Measurements from ENCODE around the gene SYT15.
"Not testable (repeated sequence)": the region's sequence is repeated elsewhere in the genome, so short reads cannot be mapped to it uniquely, and the experiment has no call there.

SYT15 gene

DNA sequence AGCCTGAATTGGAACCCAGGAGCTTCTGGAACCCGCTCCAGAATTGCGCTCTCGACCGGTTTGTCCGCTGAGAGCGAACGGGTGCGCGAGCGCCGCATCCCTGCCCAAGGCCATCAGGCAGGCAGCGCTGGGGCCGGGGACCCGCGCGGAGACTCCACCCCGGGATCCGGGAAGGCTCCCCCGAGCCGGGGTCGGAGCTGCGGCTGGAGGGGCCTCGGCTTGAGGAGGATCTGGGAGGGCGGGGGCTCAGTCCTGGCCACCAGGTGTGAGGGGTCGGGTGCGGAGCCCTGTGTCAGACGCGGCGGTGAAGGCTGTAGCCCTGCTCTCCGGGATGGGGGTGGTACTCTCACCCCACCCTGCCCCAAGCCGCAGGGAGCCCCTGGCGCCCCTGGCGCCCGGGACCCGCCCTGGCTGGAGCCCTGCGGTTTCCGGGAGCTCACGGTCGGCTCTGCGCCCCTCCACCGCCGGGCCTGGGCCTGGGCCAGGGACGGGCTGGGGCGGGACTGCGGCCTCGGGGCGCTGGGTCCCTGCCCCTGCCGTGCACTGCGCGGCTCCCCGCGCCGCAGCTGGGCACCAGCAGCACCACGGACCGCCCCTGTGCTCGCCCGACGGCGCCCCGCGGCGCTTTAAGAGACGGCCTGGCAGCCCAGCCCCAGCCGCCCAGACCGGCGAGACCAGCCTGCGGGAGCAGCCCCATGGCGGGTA, at the start of gene SYT15:
SYT15 (plus strand) TSS at position 655 of the 705 bp plus-strand sequence; CDS start at position 696, 41 bp downstream.
- H3K27ac Mint-ChIP-seq, H3K27me3 Mint-ChIP-seq, H3K9me3 Mint-ChIP-seq, H3K4me3 Mint-ChIP-seq, H3K36me3 Mint-ChIP-seq, H3K4me1 Mint-ChIP-seq: not testable (repeated sequence)

DNA sequence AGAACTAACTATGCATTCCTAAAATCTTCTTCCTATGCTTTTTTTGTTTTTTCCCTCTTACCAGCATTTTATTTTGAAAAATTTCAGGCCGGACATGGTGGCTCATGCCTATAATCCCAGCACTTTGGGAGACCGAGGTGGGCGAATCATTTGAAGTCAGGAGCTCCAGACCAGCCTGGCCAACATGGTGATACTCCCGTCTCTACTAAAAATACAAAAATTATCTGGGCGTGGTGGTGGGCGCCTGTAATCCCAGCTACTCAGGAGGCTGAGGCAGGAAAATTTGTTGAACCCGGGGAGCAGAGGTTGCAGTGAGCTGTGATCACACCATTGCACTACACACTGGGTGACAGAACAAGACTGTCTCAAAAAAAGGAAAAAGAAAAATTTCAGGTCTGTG, 49.2 kb upstream of the SYT15 start:
- H3K4me3 Mint-ChIP-seq, H3K27ac Mint-ChIP-seq, H3K4me1 Mint-ChIP-seq: not testable (repeated sequence)

DNA sequence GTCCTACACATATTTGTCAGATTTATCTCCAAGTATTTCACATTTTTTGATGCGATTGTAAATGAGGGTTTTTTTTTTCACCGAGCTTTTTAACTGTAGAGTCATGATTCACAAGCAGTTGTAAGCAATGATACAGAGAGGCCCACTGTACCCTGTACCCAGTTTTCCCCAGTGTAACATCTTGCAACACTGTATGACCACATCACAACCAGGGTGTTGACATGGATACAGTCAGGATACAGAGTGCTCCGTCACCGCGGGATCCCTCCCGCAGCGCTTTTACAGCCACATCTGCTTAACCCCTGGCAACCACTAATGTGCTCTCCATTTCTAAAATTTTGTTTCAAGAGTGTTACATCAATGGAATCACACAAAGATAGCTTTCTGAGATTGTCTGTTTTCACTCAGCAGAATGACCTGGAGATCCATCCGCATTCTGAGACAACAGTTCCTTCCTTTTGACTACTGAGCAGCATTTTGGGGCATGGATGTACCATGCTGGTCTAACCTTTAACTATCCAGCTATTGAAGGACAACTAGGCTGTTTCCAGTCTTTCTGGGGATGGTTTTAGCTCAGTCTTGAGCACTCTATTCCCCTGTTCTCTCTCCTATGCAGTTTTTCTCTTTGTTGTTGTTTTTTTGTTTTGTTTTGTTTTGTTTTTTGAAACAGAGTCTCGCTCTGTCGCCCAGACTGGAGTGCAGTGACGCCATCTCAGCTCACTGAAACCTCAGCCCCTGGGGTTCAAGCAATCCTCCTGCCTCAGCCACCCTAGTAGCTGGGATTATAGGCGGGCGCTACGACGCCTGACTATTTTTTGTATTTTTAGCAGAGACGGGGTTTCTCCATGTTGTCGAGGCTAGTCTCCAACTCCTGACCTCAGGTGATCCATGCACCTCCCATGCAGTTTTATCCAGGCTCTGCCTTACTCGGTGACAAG, 48.4 kb upstream of the SYT15 start:
- H3K36me3 Mint-ChIP-seq, result no peaks in the 10 kb centered on the region
- no peaks in the 10 kb centered on the region for H3K9me3 Mint-ChIP-seq
- H3K27me3 Mint-ChIP-seq, result no peaks in the 10 kb centered on the region
- H3K4me3 Mint-ChIP-seq, result no peak overlapping the region
- H3K27ac Mint-ChIP-seq, result no peak overlapping the region
- no peaks in the 10 kb centered on the region for H3K4me1 Mint-ChIP-seq

More for the DNA sequence above, 49.2 kb upstream of the SYT15 start:
- H3K27me3 Mint-ChIP-seq, H3K36me3 Mint-ChIP-seq, H3K9me3 Mint-ChIP-seq: not testable (repeated sequence)

DNA sequence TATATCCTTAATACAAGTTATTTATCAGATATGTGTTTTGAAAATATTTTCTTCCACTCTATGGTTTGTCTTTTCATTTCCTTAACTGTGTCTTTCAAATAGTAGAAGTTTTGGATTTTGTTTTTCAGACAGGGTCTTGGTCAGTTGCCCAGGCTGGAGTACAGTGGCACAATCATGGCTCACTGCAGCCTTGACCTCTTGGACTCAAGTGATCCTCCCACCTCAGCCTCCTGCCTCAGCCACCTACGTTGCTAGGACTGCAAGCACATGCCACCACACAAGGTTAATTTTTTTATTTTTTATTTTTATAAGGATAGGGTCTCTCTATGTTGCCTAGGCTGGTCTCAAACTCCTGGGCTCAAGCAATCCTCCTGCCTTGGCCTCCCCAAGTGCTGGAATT, 46.7 kb upstream of the SYT15 start:
- H3K9me3 Mint-ChIP-seq, H3K27me3 Mint-ChIP-seq, H3K36me3 Mint-ChIP-seq, H3K4me3 Mint-ChIP-seq, H3K27ac Mint-ChIP-seq, H3K4me1 Mint-ChIP-seq: not testable (repeated sequence)

DNA sequence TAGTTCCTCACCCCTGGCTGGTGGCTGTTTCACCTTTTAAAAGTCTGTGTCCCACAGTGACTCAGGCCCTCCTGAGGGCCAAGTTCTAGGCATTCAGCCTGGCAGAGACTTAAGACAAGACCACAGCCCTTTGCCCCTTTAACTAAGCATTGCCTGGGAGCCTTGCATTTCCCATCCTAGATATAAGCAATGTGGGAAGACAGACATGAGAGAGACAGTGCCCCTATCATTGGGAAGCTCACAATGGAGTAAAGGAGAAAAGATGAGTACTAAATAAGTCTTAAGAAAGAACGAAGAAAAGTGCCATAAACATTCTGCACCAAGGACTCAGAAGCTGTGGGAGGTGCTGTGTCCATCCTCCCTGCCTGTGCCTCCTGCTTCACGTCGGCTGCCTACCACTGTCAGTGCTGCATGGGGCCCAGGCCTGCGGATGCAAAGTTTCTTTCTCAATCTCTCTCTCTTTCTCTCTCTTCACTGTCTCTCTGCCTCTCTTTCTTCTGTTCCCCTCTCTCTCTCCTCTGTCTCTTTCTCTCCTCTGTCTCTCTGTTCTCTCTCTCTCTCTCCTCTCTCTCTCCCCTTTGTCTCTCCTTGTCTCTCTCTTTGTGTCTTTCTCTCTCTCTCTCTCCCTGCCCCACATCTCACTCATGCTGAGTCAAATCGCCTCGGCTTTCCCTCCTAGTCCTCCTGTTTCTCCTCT, 44.0 kb upstream of the SYT15 start:
- peaks cover 24% of the 10 kb centered on the region for H3K27me3 Mint-ChIP-seq

DNA sequence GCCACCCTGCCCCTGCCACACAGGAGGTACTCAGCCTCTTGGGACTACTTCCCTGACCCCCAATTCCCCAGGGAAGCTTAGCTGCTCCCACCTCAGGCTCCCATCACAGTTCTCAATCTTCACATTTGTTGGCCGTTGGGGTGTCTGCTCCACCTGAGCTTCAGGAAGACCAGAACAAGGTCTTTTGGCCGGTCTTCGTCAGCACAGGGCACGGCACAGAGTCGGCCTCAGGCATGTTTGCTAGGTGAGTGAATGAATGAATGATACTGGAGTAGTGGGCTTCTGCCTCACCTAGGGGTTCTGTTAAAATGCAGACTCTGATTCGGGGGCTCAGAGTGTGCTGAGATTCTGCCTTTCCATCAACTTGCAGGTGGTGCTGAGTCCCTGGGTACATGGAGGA, 42.8 kb upstream of the SYT15 start:
- Mint-ChIP-seq H3K4me1 (peaks cover 7% of the 10 kb centered on the region), H3K27me3 (peaks cover 33% of the 10 kb centered on the region), H3K4me3 (no peak overlapping the region), H3K9me3 (no peaks in the 10 kb centered on the region), H3K27ac (no peak overlapping the region), H3K36me3 (peaks cover 2% of the 10 kb centered on the region)

More for the DNA sequence above, 44.0 kb upstream of the SYT15 start:
- no peak overlapping the region for H3K27ac Mint-ChIP-seq
- no peaks in the 10 kb centered on the region for H3K36me3 Mint-ChIP-seq
- H3K4me3 Mint-ChIP-seq, result no peak overlapping the region
- no peaks in the 10 kb centered on the region for H3K9me3 Mint-ChIP-seq
- no peaks in the 10 kb centered on the region for H3K4me1 Mint-ChIP-seq

DNA sequence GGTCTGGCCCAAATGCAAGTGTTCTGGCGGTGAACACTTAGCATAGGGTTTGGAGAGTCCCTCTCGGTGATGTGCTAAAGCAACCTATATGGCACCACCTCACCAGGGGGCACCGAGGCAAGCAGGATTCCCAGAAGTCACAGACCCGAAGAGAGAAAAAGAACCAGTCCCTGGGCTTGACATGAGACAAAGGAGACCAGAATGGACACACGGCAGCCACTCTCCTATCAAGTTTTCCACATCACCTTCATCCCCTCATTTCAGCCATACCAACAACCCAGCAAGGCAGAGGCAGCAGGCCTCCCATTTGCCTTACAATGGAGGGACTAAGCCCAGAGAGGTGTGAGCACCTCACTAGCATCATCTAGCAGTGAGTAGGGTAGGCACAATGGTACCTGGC, 42.1 kb upstream of the SYT15 start:
- no peak overlapping the region for H3K27ac Mint-ChIP-seq
- H3K9me3 Mint-ChIP-seq, result no peaks in the 10 kb centered on the region
- peaks cover 2% of the 10 kb centered on the region for H3K36me3 Mint-ChIP-seq
- H3K27me3 Mint-ChIP-seq, result peaks cover 33% of the 10 kb centered on the region
- H3K4me1 Mint-ChIP-seq, result peaks cover 7% of the 10 kb centered on the region
- H3K4me3 Mint-ChIP-seq, result no peak overlapping the region

DNA sequence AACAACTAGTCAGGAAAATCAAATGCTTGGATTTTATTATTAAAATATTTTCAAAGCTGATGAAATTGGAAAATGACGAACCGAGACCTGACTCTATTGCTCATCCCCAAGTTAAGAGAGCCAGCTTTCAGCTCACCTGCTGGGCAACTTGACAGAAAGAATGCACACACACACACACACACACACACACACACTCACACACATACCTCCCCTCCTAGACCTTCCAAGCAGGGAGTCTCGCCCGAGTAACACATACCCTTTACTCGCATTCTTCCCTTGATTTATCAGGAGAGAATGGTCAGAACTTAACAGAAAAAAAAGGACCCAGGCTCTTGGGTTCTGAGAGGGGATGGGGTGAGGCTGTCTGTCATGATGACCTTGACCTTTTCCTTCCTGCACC, 41.6 kb upstream of the SYT15 start:
- Mint-ChIP-seq H3K9me3 (no peaks in the 10 kb centered on the region), H3K4me1 (peaks cover 9% of the 10 kb centered on the region), H3K27me3 (peaks cover 38% of the 10 kb centered on the region), H3K4me3 (no peak overlapping the region), H3K27ac (no peak overlapping the region), H3K36me3 (peaks cover 2% of the 10 kb centered on the region)

DNA sequence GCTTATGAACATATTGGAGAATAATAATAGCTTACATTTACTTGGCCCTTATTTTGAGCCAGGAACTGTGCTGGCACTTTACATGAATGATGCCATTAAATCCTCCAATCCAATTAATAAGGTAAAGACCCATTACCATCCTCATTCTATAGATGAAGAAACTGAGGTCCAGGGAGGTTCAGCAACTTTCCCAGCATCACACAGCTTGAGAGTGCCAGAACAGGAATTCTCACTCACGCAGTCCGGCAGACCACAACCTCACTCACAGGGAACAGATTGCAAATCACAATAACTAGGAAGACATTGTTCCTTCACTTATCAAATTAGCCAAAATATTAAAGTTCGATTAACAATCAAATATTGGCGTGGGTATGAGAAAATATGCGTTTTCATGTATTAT, 40.8 kb upstream of the SYT15 start:
- Mint-ChIP-seq H3K36me3 (peaks cover 2% of the 10 kb centered on the region), H3K27ac (no peak overlapping the region), H3K4me1 (peaks cover 11% of the 10 kb centered on the region), H3K9me3 (no peaks in the 10 kb centered on the region), H3K27me3 (peaks cover 44% of the 10 kb centered on the region), H3K4me3 (no peak overlapping the region)

DNA sequence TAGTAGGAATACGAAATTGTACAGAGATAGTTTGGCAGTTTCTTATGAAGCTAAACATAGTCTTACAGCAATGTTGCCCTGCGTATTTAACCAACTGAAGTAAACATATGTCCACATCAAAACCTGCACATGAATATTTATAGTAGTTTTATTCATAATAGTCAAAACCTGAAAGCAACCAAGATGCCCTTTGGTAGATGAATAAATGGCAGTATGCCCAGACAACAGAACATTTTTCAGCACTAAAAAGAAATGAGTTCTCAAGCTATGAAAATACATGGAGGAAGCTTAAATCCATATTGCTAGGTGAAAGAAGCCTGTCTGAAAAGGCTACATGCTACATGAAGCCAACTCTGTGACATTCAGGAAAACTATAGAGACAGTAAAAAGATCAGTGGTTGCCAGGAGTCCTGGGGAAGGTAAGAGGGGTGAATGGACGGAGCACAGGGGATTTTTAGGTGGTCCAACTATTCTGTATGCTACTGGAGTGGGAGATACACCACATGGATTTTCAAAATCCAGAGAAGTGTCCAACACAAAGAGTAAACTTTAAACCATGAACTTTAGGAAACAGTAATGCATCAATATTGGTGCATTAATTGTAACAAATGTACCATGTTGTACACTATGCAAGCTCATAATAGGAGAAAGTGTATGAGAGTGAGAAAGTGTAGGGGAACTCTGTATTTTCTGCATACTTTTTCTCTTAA, 40.1 kb upstream of the SYT15 start:
- peaks cover 2% of the 10 kb centered on the region for H3K36me3 Mint-ChIP-seq
- peaks cover 11% of the 10 kb centered on the region for H3K4me1 Mint-ChIP-seq
- H3K9me3 Mint-ChIP-seq, result no peaks in the 10 kb centered on the region
- peaks cover 44% of the 10 kb centered on the region for H3K27me3 Mint-ChIP-seq
- no peak overlapping the region for H3K4me3 Mint-ChIP-seq
- H3K27ac Mint-ChIP-seq, result no peak overlapping the region

DNA sequence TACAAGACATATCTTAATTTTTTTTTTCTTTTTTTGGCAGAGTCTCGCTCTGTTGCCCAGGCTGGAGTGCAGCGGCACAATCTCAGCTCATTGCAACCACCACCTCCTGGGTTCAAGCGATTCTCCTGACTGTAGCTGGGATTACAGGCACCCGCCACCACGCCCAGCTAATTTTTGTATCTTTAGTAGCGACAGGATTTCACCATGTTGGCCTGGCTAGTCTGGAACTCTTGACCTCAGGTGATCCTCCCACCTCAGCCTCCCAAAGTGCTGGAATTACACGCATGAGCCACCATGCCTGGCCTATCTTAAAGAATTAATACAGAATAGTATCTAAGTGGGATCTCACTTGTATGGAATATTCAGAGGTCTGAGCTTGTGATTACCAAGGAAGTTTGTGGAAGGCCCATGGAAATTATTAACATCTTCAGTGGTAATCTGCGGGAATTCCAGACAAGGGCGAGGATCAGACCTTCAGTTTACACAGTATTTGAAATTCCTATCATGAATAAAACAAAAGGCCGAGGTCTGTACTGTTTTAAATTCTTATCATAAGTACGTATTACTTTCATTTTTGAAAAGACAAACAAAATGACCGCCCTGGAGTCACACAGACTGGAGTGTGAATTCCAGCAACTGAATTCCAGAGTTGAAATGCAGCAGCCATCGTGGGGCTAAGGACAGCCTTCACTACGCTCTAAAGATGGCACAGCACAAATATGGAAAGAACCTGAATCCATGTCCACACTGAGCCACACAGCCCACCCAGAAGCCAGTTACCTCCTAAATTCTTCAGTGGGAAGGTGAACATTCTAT, 39.1 kb upstream of the SYT15 start:
- Mint-ChIP-seq H3K27me3 (peaks cover 44% of the 10 kb centered on the region), H3K27ac (no peak overlapping the region), H3K4me3 (no peak overlapping the region)

DNA sequence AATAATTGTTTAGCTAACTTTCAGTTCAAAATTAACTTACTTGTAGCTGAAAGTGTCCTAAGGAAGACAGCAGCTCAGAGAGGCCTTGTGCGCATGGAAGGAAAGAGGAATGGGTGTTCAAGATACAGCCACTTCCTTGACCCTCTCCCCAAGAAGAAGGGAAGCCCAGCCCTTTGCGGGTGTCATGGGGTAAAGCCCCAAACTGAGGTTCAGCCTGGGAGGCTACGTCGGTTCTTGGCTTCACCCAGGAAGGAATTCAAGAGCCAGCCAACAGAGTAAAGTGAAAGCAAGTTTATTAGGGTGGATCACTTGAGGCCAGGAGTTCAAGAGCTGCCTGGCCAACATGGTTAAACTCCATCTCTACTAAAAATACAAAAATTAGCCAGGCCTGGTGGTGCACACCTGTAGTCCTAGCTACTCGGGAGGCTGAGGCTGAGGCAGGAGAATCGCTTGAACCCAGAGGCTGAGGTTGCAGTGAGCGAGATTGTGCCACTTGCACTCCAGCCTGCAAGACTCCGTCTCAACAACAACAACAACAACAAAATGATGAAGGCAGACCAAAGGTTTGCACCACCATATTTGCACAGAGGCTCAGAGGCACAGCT, 38.4 kb upstream of the SYT15 start:
- Mint-ChIP-seq H3K4me1 (peaks cover 11% of the 10 kb centered on the region), H3K36me3 (peaks cover 2% of the 10 kb centered on the region), H3K27me3 (peaks cover 44% of the 10 kb centered on the region), H3K9me3 (no peaks in the 10 kb centered on the region), H3K4me3 (peak overlapping the region; percentile 43), H3K27ac (no peak overlapping the region)

More for the DNA sequence above, 39.1 kb upstream of the SYT15 start:
- Mint-ChIP-seq H3K4me1 (peaks cover 11% of the 10 kb centered on the region), H3K36me3 (peaks cover 2% of the 10 kb centered on the region), H3K9me3 (no peaks in the 10 kb centered on the region)

DNA sequence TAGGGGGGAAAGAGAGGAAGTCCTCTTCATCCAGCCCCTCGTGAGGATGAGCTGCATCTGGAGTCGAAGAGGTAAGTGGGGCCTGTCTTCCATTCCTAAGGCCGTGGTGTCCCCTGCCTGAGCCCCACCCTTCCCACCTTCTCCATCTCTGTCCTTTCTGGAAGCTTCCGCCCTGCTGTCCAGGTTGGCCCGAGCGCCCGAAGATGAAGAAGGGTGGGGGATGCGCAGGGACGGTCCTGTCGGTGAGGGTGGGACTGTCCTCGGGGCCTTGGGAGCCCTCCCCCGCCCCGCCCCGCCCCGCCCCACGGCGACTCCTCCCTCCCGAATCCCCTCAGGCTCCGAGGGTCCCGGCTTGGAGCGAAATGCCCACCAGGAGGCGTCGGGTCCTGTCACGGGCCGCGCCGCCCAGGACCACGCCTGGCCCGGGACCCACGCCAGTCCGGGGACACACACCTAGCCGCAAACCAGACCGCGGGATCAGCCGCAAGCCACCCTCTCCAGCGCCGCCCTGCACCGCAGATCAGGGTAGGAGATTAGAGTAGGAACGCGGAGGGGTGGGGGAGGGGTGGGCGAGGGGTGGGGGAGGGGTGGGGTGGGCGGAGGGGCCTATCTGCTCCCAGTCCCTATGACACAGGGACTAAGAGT, 37.8 kb upstream of the SYT15 start:
- H3K4me3 Mint-ChIP-seq, result no peak overlapping the region
- H3K36me3 Mint-ChIP-seq, result peaks cover 2% of the 10 kb centered on the region
- H3K27ac Mint-ChIP-seq, result no peak overlapping the region
- peaks cover 44% of the 10 kb centered on the region for H3K27me3 Mint-ChIP-seq
- H3K4me1 Mint-ChIP-seq, result peaks cover 11% of the 10 kb centered on the region
- no peaks in the 10 kb centered on the region for H3K9me3 Mint-ChIP-seq
